GM12878 (cell line): ENCODE measurements around the gene XRCC2. TPM values are rescaled to one million over a fixed set of nuclear protein-coding genes. Genes with fewer than 3 reads are reported as not detected.

ENCODE experiments used
- ATAC-seq: fragments of 200-7000 bp; cut with Tn5 transposase; 3 replicates; pipeline ENCODE4 v1.9.1; 2020; ENCODE audit warnings: mild to moderate bottlenecking, moderate library complexity
- BruUV-seq: library from RNA; stranded (reverse); fragments of 400-500 nt; replicated peaks from 2 replicates; lab custom pipeline; 2021; lab: Mats Ljungman, UMichigan
- CTCF ChIA-PET: fragments of 300-600 bp; sonication (Branson Sonifier 250); formaldehyde crosslinking; extraction: SDS; loops from one replicate; lab custom pipeline; 2021; ENCODE audit warnings: inconsistent platforms; lab: Yijun Ruan, JAX
- POLR2A ChIA-PET: fragments of 350-600 bp; formaldehyde crosslinking; extraction: SDS; loops from one replicate; lab custom pipeline; 2021; ENCODE audit warnings: inconsistent platforms; lab: Charles Lee
- RAD21 ChIA-PET: fragments of 300-600 bp; sonication (Branson Sonifier 250); formaldehyde crosslinking; loops from one replicate; lab custom pipeline; 2023; ENCODE audit warnings: antibody characterized with exemption; ENCODE audit not compliant: unreplicated experiment; lab: Charles Lee
- SMC1A ChIA-PET: fragments of 300-600 bp; sonication (Branson Sonifier 250); formaldehyde crosslinking; loops from one replicate; lab custom pipeline; 2023; ENCODE audit not compliant: unreplicated experiment, uncharacterized antibody; lab: Charles Lee
- DNase-seq: peaks from one replicate; pipeline ENCODE4 v3.0.0-alpha.2; 2011; ENCODE audit warnings: low read depth, low spot score
- FAIRE-seq: peaks from 3 replicates; lab custom pipeline; 2011; peaks lifted over from hg19 to GRCh38; lab: Jason Lieb, UNC
- H2AFZ ChIP-seq: 2 replicates; pipeline ENCODE4 v1.6.0; 2011; ENCODE audit warnings: low read depth, low read length, control low read depth; ENCODE audit not compliant: control insufficient read depth
- H3K27ac ChIP-seq: 2 replicates; pipeline ENCODE4 v1.5.1; 2011; ENCODE audit warnings: control low read depth; ENCODE audit not compliant: control insufficient read depth, insufficient read depth
- H3K27me3 ChIP-seq, 2 experiments: replicated peaks in 1 of 2; 2 replicates each; pipeline versions ENCODE4 v1.6.0 to v1.6.1; 2011; ENCODE audit warnings: low read length in 1 of 2; ENCODE audit not compliant: control insufficient read depth in 2 of 2, insufficient read depth in 2 of 2
- H3K36me3 ChIP-seq, 2 experiments: 2 replicates each; pipeline ENCODE4 v1.5.1; 2011; ENCODE audit warnings: low read length in 1 of 2; ENCODE audit not compliant: control insufficient read depth in 2 of 2, insufficient read depth in 2 of 2
- H3K4me1 ChIP-seq: 2 replicates; pipeline ENCODE4 v1.6.1; 2011; ENCODE audit warnings: mild to moderate bottlenecking, low read length, moderate library complexity, mixed read lengths; ENCODE audit not compliant: control insufficient read depth, insufficient read depth
- H3K4me2 ChIP-seq: 2 replicates; pipeline ENCODE4 v1.6.0; 2011; ENCODE audit warnings: control low read depth; ENCODE audit not compliant: control insufficient read depth, insufficient read depth
- H3K4me3 ChIP-seq: fragments of 200-600 bp; sonication (generic); 2 replicates; pipeline ENCODE4 v1.5.1; 2016
- H3K79me2 ChIP-seq: 2 replicates; pipeline ENCODE4 v1.6.0; 2011; ENCODE audit warnings: low read length; ENCODE audit not compliant: control insufficient read depth, insufficient read depth
- H3K9ac ChIP-seq: 2 replicates; pipeline ENCODE4 v1.8.0; 2011; ENCODE audit warnings: low read length, control low read depth, mixed read lengths; ENCODE audit not compliant: control insufficient read depth, insufficient read depth
- H3K9me3 ChIP-seq: replicated peaks from 3 replicates; pipeline ENCODE4 v1.5.1; 2011; ENCODE audit warnings: mild to moderate bottlenecking, low read length; ENCODE audit not compliant: control insufficient read depth, insufficient read depth
- H4K20me1 ChIP-seq: 2 replicates; pipeline ENCODE4 v1.6.0; 2011; ENCODE audit not compliant: control insufficient read depth, insufficient read depth
- BHLHE40 ChIP-seq, 2 experiments: fragments of 450-650 bp in 1 of 2; IDR thresholded peaks; 2 replicates each; pipeline ENCODE4 v1.6.1; 2011 to 2017; ENCODE audit warnings: low read depth in 2 of 2, borderline replicate concordance in 1 of 2, improper control_type of control experiment in 1 of 2, low read length in 1 of 2, mild to moderate bottlenecking in 1 of 2
- CHD2 ChIP-seq: IDR thresholded peaks from 2 replicates; pipeline ENCODE4 v1.6.1; 2011; ENCODE audit warnings: low read depth, low read length, improper control_type of control experiment, borderline replicate concordance
- FOXK2 ChIP-seq: fragments of 450-650 bp; IDR thresholded peaks from 2 replicates; pipeline ENCODE4 v1.6.1; 2017; ENCODE audit warnings: mild to moderate bottlenecking, moderate library complexity
- KDM1A ChIP-seq: fragments of 200-600 bp; sonication (generic); IDR thresholded peaks from 2 replicates; pipeline ENCODE4 v1.6.1; 2016; ENCODE audit warnings: borderline replicate concordance
- MEF2A ChIP-seq: IDR thresholded peaks from 2 replicates; pipeline ENCODE4 v1.6.1; 2011; ENCODE audit warnings: low read depth, mild to moderate bottlenecking, low read length, moderate library complexity; ENCODE audit not compliant: insufficient read depth
- MTA3 ChIP-seq: IDR thresholded peaks from 2 replicates; pipeline ENCODE4 v1.6.1; 2012; ENCODE audit warnings: low read length, inconsistent platforms, borderline replicate concordance
- NBN ChIP-seq: fragments of 450-650 bp; IDR thresholded peaks from 2 replicates; pipeline ENCODE4 v1.6.1; 2016
- NR2F1 ChIP-seq: fragments of 450-650 bp; conservative IDR thresholded peaks from 2 replicates; pipeline ENCODE4 v1.6.1; 2017; ENCODE audit warnings: mild to moderate bottlenecking
- STAT1 ChIP-seq: fragments of 450-650 bp; conservative IDR thresholded peaks from 2 replicates; pipeline ENCODE4 v1.6.1; 2014; ENCODE audit warnings: antibody characterized with exemption, mild to moderate bottlenecking
- TBL1XR1 ChIP-seq: IDR thresholded peaks from 2 replicates; pipeline ENCODE4 v1.6.1; 2012; ENCODE audit warnings: low read depth, low read length, improper control_type of control experiment
- WGBS: methylation state at CpG from one replicate; pipeline ENCODE4 v1.1.6; 2016; ENCODE audit warnings: low lambda C conversion rate; ENCODE audit not compliant: insufficient replicate concordance, insufficient coverage; ENCODE audit errors: missing lambda C conversion rate; 5-methylcytosine and 5-hydroxymethylcytosine counted together
- in situ Hi-C: fragments of 300-500 bp; cut with MboI; formaldehyde crosslinking; loops from 9 replicates; pipeline ENCODE4 v1.14.3; 2018; ENCODE audit warnings: mixed read lengths
- intact Hi-C: fragments of 100-400 bp; cut with micrococcal nuclease; formaldehyde crosslinking; loops from one replicate; pipeline ENCODE4 v1.14.2; 2022; ENCODE audit not compliant: unreplicated experiment
- polyA plus RNA-seq, 11 experiments: library from polyadenylated mRNA; depleted of rRNA in 4 of 11; unstranded in 6 of 11; stranded (reverse) in 5 of 11; fragments of >200 nt; fragmentation: Nextera tagmentation in 4 of 11; fragmentation: Illumina TruSeq in 1 of 11; extraction: Ambion mirVana in 4 of 11; extraction: Trizol in 1 of 11; gene quantifications; 1 replicate in 1 of 11; 2 replicates in 10 of 11; pipeline versions ENCODE4 v1.2.1 to v1.2.3, GENCODE V29; 2011 to 2016; ENCODE audit warnings: inconsistent platforms in 2 of 11, missing spikeins in 2 of 11, low read depth in 1 of 11
- total RNA-seq, 4 experiments: library from RNA; depleted of rRNA in 3 of 4; stranded (reverse); fragments of >200 nt in 3 of 4; fragmentation: Illumina TruSeq in 1 of 4; extraction: Trizol in 1 of 4; gene quantifications; 2 replicates each; pipeline versions ENCODE4 v1.2.1 to v1.2.3, GENCODE V29; 2013 to 2021
- TF ChIP-seq, protein P1 (sequence below): fragments of 150-350 bp; IDR thresholded peaks from 2 replicates; pipeline ENCODE4 v1.6.1; 2016; ENCODE audit warnings: low read depth, low read length

The XRCC2 gene
- total and polyA plus RNA-seq, 10 of the 15 experiments (the other 5 are each of a cell fraction or from before 2014, with no cell fraction given), result 4.8 to 21.4 (median 13.9) TPM

DNA sequence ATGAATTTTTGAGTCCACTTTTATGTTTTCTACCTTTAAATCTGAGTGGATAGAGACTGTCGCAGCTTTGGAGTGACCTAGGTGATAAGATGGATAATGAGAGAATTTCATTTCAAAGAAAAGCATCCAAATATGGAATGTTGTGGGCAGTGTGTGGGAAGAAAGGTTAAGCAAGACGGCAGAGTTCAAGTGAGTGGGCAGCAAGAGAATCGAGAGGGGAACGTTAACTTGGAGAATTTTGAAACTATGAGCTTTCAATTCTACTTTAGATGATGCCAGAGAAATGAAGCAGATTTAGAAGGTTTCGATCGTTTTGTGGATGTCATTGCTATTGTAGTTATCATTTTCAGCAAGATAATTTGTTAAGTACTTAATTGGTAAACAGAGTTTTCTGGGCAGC, 73.0 kb downstream of the XRCC2 start:
- in situ Hi-C loops, result no loop called here
- ChIA-PET CTCF (no interaction called here), SMC1A (no interaction called here)
- DNase-seq (no peak), FAIRE-seq (no peak)
- intact Hi-C loops, result no loop called here
- TF ChIP-seq NR2F1 (peak; percentile 73), STAT1 (no peak), MEF2A (no peak)
- TF ChIP-seq, all 136 proteins: peak for 1
- Histone ChIP-seq H3K4me1 (no peaks in the 10 kb centered on the region), H3K9ac (no peak overlapping the region), H3K79me2 (no peaks in the 10 kb centered on the region), H3K27me3 (no peaks in the 10 kb centered on the region), H3K9me3 (no peaks in the 10 kb centered on the region), H3K36me3 (no peaks in the 10 kb centered on the region), H4K20me1 (no peaks in the 10 kb centered on the region), H2AFZ (no peak overlapping the region), H3K27ac (no peak overlapping the region), H3K4me3 (no peak overlapping the region), H3K4me2 (no peak overlapping the region)
- BruUV-seq, result no TSS peak
- ChIA-PET POLR2A (interaction anchor here (0.9 kb wide), 1 partner anchor 20 kb away, joined by 9 read pairs; no protein-coding TSS in a partner anchor), RAD21 (interaction anchor here (1.1 kb wide), 1 partner anchor 28 kb away, joined by 4 read pairs; no protein-coding TSS in a partner anchor)
- 29% methylated on average over 6 of the region's 6 CpGs for WGBS
- no peak for ATAC-seq

DNA sequence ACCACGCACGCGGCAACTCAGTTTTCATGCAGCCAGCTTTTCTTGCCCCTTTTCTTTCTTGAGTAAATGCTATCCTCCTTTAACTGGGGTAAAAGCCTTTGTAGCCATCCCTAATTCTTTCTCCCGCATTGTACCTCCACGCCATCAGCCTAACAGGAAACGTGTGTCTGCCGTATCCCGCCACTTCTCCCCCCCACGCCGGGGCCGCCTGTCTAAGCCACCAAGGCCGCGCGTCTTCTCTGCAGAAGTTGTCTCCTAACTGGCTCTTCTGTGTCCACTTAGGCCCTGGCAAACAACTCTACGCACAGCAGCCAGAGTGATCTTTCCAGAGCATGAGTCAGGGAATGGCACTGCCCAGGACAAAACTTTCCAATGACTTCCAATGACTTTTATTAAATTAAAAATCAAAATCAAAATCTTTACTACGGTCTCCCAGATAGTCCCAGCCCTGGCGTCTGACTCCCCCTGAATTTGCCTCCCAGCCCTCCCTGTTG, 74.6 kb downstream of the XRCC2 start:
- intact Hi-C loops, result no loop called here
- ChIA-PET SMC1A (no interaction called here), POLR2A (no interaction called here), RAD21 (no interaction called here), CTCF (no interaction called here)
- no peaks in the 10 kb centered on the region for H3K27me3 ChIP-seq
- no peak overlapping the region for H3K9ac ChIP-seq
- no peaks in the 10 kb centered on the region for H3K9me3 ChIP-seq
- no peak overlapping the region for H3K4me2 ChIP-seq
- no peak for ATAC-seq
- H3K27ac ChIP-seq, result no peak overlapping the region
- in situ Hi-C loops, result no loop called here
- WGBS, result 80% methylated on average over 17 of the region's 17 CpGs
- no peak for DNase-seq
- H2AFZ ChIP-seq, result no peak overlapping the region
- BruUV-seq, result no TSS peak
- H3K79me2 ChIP-seq, result no peaks in the 10 kb centered on the region
- no peaks in the 10 kb centered on the region for H3K4me1 ChIP-seq
- H3K4me3 ChIP-seq, result no peak overlapping the region
- H4K20me1 ChIP-seq, result no peaks in the 10 kb centered on the region
- FAIRE-seq, result no peak
- no peaks in the 10 kb centered on the region for H3K36me3 ChIP-seq
- TF ChIP-seq FOXK2 (no peak), CHD2 (no peak), BHLHE40 (IDR thresholded peaks at IDR 0.05; ENCODE audit: borderline replicate concordance in 1 of 2, low read depth in 2 of 2, low read length in 1 of 2) (no peak), MTA3 (no peak), TBL1XR1 (no peak), KDM1A (no peak), NBN (no peak)
- TF ChIP-seq, protein P1, sequence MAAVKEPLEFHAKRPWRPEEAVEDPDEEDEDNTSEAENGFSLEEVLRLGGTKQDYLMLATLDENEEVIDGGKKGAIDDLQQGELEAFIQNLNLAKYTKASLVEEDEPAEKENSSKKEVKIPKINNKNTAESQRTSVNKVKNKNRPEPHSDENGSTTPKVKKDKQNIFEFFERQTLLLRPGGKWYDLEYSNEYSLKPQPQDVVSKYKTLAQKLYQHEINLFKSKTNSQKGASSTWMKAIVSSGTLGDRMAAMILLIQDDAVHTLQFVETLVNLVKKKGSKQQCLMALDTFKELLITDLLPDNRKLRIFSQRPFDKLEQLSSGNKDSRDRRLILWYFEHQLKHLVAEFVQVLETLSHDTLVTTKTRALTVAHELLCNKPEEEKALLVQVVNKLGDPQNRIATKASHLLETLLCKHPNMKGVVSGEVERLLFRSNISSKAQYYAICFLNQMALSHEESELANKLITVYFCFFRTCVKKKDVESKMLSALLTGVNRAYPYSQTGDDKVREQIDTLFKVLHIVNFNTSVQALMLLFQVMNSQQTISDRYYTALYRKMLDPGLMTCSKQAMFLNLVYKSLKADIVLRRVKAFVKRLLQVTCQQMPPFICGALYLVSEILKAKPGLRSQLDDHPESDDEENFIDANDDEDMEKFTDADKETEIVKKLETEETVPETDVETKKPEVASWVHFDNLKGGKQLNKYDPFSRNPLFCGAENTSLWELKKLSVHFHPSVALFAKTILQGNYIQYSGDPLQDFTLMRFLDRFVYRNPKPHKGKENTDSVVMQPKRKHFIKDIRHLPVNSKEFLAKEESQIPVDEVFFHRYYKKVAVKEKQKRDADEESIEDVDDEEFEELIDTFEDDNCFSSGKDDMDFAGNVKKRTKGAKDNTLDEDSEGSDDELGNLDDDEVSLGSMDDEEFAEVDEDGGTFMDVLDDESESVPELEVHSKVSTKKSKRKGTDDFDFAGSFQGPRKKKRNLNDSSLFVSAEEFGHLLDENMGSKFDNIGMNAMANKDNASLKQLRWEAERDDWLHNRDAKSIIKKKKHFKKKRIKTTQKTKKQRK, result no peak
